Measurements from ENCODE around the gene MPDZ.

DNA sequence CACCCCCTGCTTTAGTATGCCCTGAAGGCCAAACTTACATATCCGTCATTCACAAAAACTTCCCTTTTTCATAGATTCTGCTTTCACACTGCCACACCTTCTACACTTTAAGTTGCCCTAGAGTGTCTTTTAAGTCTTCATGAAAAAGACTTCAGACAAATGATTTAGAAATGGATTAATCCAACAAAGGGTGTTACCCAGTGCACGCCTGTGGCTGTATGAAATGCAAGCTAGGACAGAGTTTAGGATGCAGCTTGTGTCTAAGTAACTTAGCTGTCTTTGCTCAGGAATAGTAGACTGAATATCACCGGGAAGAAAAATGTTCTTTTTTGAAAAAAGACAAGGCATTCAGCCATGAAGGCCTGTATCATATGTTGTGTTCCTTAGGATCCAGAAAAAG is 210.0 kb downstream of the MPDZ start:
- TF ChIP-seq, protein P1, sequence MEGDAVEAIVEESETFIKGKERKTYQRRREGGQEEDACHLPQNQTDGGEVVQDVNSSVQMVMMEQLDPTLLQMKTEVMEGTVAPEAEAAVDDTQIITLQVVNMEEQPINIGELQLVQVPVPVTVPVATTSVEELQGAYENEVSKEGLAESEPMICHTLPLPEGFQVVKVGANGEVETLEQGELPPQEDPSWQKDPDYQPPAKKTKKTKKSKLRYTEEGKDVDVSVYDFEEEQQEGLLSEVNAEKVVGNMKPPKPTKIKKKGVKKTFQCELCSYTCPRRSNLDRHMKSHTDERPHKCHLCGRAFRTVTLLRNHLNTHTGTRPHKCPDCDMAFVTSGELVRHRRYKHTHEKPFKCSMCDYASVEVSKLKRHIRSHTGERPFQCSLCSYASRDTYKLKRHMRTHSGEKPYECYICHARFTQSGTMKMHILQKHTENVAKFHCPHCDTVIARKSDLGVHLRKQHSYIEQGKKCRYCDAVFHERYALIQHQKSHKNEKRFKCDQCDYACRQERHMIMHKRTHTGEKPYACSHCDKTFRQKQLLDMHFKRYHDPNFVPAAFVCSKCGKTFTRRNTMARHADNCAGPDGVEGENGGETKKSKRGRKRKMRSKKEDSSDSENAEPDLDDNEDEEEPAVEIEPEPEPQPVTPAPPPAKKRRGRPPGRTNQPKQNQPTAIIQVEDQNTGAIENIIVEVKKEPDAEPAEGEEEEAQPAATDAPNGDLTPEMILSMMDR (IDR thresholded peaks at IDR 0.05) = no peak
- no peak for TF ChIP-seq POLR2A (IDR thresholded peaks at IDR 0.05)
